Stomach (tissue), 9 donors: ENCODE measurements around the gene CEP350. TPM values are rescaled to one million over a fixed set of nuclear protein-coding genes. Genes with fewer than 3 reads are reported as not detected.

Source experiments
- DNase-seq, 2 donors: peaks; one replicate each; pipeline versions ENCODE4 v3.0.0 to v3.0.0-alpha.2; 2013 to 2019
- H3K27ac ChIP-seq, 5 donors: fragments of 200-600 bp in 4 of 5; sonication (generic) in 4 of 5; one replicate each; pipeline ENCODE4 v1.5.1; 2013 to 2019; ENCODE audit warnings: mild to moderate bottlenecking in 1 of 5, moderate library complexity in 1 of 5
- H3K27me3 ChIP-seq, 3 donors: fragments of 200-600 bp; sonication (generic); one replicate each; pipeline ENCODE4 v1.5.1; 2017 to 2019; ENCODE audit warnings: mixed run types in 1 of 3
- H3K36me3 ChIP-seq, 4 donors: fragments of 200-600 bp; sonication (generic); 1 replicate in 3 of 4; 2 replicates in 1 of 4; pipeline ENCODE4 v1.5.1; 2016 to 2019
- H3K4me1 ChIP-seq, 4 donors: fragments of 200-600 bp; sonication (generic); one replicate each; pipeline ENCODE4 v1.5.1; 2016 to 2019
- H3K4me3 ChIP-seq, 4 donors: fragments of 200-600 bp; sonication (generic) in 3 of 4; one replicate each; pipeline ENCODE4 v1.5.1; 2016 to 2019; ENCODE audit warnings: mild to moderate bottlenecking in 1 of 4
- H3K9me3 ChIP-seq, 4 donors: fragments of 200-600 bp; sonication (generic); one replicate each; pipeline ENCODE4 v1.5.1; 2016 to 2019
- CTCF ChIP-seq, 7 experiments: fragments of 450-650 bp in 4 of 7; fragments of 200-600 bp in 3 of 7; sonication (generic) in 3 of 7; IDR thresholded peaks; one replicate each; pipeline ENCODE4 v1.5.1; 2016 to 2019; ENCODE audit warnings: antibody characterized with exemption in 7 of 7, control low read depth in 2 of 7, mild to moderate bottlenecking in 1 of 7
- EP300 ChIP-seq: sonication (generic); formaldehyde crosslinking; IDR thresholded peaks from one replicate; pipeline ENCODE4 v1.6.1; 2017; ENCODE audit warnings: antibody characterized with exemption
- POLR2A ChIP-seq, 4 donors: fragments of 450-650 bp; IDR thresholded peaks; one replicate each; pipeline ENCODE4 v1.6.1; 2016; ENCODE audit warnings: antibody characterized with exemption in 4 of 4, control low read depth in 2 of 4, mild to moderate bottlenecking in 1 of 4, moderate library complexity in 1 of 4
- POLR2AphosphoS5 ChIP-seq, 3 donors: sonication (generic); formaldehyde crosslinking; IDR thresholded peaks; one replicate each; pipeline ENCODE4 v1.6.1; 2016; ENCODE audit warnings: antibody characterized with exemption in 3 of 3
- WGBS, 5 donors: extraction: QIAGEN DNeasy Blood & Tissue Kit in 3 of 5; methylation state at CpG; one replicate each; pipeline versions ENCODE4 v1.1.5 to v1.1.7; 2013 to 2018; 5-methylcytosine and 5-hydroxymethylcytosine counted together
- intact Hi-C: fragments of 100-400 bp; cut with DNase I; formaldehyde crosslinking; loops from one replicate; pipeline ENCODE4 v1.15.1; 2023; ENCODE audit warnings: low total_unique reads
- polyA plus RNA-seq, 3 donors: library from polyadenylated mRNA; stranded (reverse); fragments of 200-250 nt; gene quantifications; one replicate each; pipeline ENCODE4 v1.2.3, GENCODE V29; 2013
- total RNA-seq, 5 donors: library from RNA; depleted of rRNA; stranded (reverse); fragments of >200 nt; gene quantifications; one replicate each; pipeline versions ENCODE4 v1.1.0 to v1.2.3, GENCODE V29; 2014 to 2016
- donor health status: healthy with polysubstance abuse.
- donor health status: Bipolar disorder and iron deficiency.
- donor health status: healthy.

Gene CEP350
- total and polyA plus RNA-seq, 8 donors, result 2.4 to 150 (median 67.8) TPM

- intact Hi-C loops, result no loop called here
Measured at GRCh38 chr1:180031664-180032063, 77.1 kb downstream of the CEP350 start.

GRCh38 chr1:180033390-180033789 lies 78.8 kb downstream of the CEP350 start:
- Histone ChIP-seq H3K4me1 (peaks cover 0 to 12% (median 1%) of the 10 kb centered on the region in 4 donors), H3K4me3 (no peak overlapping the region), H3K9me3 (no peaks in the 10 kb centered on the region), H3K36me3 (peaks cover 9 to 82% (median 72%) of the 10 kb centered on the region in 4 donors), H3K27ac (no peak overlapping the region), H3K27me3 (no peaks in the 10 kb centered on the region)
- no peak for TF ChIP-seq EP300
- TF ChIP-seq POLR2AphosphoS5 (IDR thresholded peaks at IDR 0.05), result no peak
- no peak for TF ChIP-seq CTCF (IDR thresholded peaks at IDR 0.05)
- TF ChIP-seq POLR2A (IDR thresholded peaks at IDR 0.05), result no peak
- WGBS, 5 donors, result 0 to 62% (median 45%) methylated on average over 1 of the region's 1 CpG
- intact Hi-C loops, result no loop called here
- DNase-seq, result no peak

More at GRCh38 chr1:180031664-180032063, 77.1 kb downstream of the CEP350 start:
- TF ChIP-seq EP300 (no peak), CTCF (IDR thresholded peaks at IDR 0.05) (no peak), POLR2A (IDR thresholded peaks at IDR 0.05) (no peak), POLR2AphosphoS5 (IDR thresholded peaks at IDR 0.05) (no peak)
- no peak overlapping the region for H3K4me3 ChIP-seq
- H3K27ac ChIP-seq, result no peak overlapping the region
- no peak for DNase-seq
- H3K4me1 ChIP-seq, result peaks cover 3 to 21% (median 5%) of the 10 kb centered on the region in 4 donors
- H3K9me3 ChIP-seq, result no peaks in the 10 kb centered on the region
- no peaks in the 10 kb centered on the region for H3K27me3 ChIP-seq
- H3K36me3 ChIP-seq, result peaks cover 5 to 80% (median 69%) of the 10 kb centered on the region in 4 donors
- 79 to 90% (median 87%) methylated on average over 1 of the region's 1 CpG for WGBS, 5 donors

- no peaks in the 10 kb centered on the region for H3K27me3 ChIP-seq
- no peak for TF ChIP-seq POLR2AphosphoS5 (IDR thresholded peaks at IDR 0.05)
- TF ChIP-seq CTCF (IDR thresholded peaks at IDR 0.05), result no peak
- no peak for TF ChIP-seq EP300
- no peak for TF ChIP-seq POLR2A (IDR thresholded peaks at IDR 0.05)
- WGBS, 5 donors, result 91 to 98% (median 94%) methylated on average over 3 of the region's 3 CpGs
- no peak for DNase-seq
- H3K9me3 ChIP-seq, result no peaks in the 10 kb centered on the region
- peaks cover 32 to 85% (median 82%) of the 10 kb centered on the region in 4 donors for H3K36me3 ChIP-seq
- no peak overlapping the region for H3K27ac ChIP-seq
- H3K4me3 ChIP-seq, result no peak overlapping the region
- H3K4me1 ChIP-seq, result peaks cover 0 to 8% (median 0%) of the 10 kb centered on the region in 4 donors
- intact Hi-C loops, result no loop called here
Measured at GRCh38 chr1:180040034-180040433, 85.4 kb downstream of the CEP350 start.

- intact Hi-C loops, result no loop called here
- Histone ChIP-seq H3K9me3 (no peaks in the 10 kb centered on the region), H3K36me3 (peaks cover 37 to 85% (median 82%) of the 10 kb centered on the region in 4 donors), H3K27ac (no peak overlapping the region), H3K27me3 (no peaks in the 10 kb centered on the region), H3K4me3 (no peak overlapping the region), H3K4me1 (peaks cover 0 to 8% (median 0%) of the 10 kb centered on the region in 4 donors)
- no peak for TF ChIP-seq POLR2A (IDR thresholded peaks at IDR 0.05)
- no peak for TF ChIP-seq EP300
- no peak for TF ChIP-seq CTCF (IDR thresholded peaks at IDR 0.05)
- no peak for TF ChIP-seq POLR2AphosphoS5 (IDR thresholded peaks at IDR 0.05)
- peak in 1 of 2 donors; percentile 6 for DNase-seq
- WGBS, 5 donors, result 87 to 90% (median 88%) methylated on average over 5 of the region's 5 CpGs
Measured at GRCh38 chr1:180041582-180041981, 87.0 kb downstream of the CEP350 start.
